ENCODE results near the gene ABT1. TPM values are rescaled to one million over a fixed set of nuclear protein-coding genes. Genes with fewer than 3 reads are reported as not detected.

ABT1 gene
- total RNA-seq, 1 experiment from 2014 or later: 26.7 TPM

GRCh38 chr6:26599134-26599533 lies 2.4 kb downstream of the ABT1 start:
- H3K9me2 ChIP-seq (ENCODE audit: insufficient read depth): no peaks in the 10 kb centered on the region
- H3K9ac ChIP-seq (ENCODE audit: low read length): no peak overlapping the region
- H2AFZ ChIP-seq (ENCODE audit: low read depth, low read length, poor library complexity, severe bottlenecking): no peak overlapping the region
- H3K27ac ChIP-seq (ENCODE audit: low read depth, low read length): no peak overlapping the region
- TF ChIP-seq RAD21 (IDR thresholded peaks at IDR 0.05; ENCODE audit: low read depth): no peak
- no peak for TF ChIP-seq FOSL1 (IDR thresholded peaks at IDR 0.05; ENCODE audit: low read depth)
- no peak for TF ChIP-seq TCF7L2 (IDR thresholded peaks at IDR 0.05; ENCODE audit: borderline replicate concordance, extremely low read depth, insufficient read depth, insufficient read length)
- TF ChIP-seq EZH2phosphoT487 (IDR thresholded peaks at IDR 0.05; ENCODE audit: borderline replicate concordance): no peak
- no peak for TF ChIP-seq ZFX (IDR thresholded peaks at IDR 0.05)
- no peak for TF ChIP-seq EGR1 (IDR thresholded peaks at IDR 0.05; ENCODE audit: low read depth)
- TF ChIP-seq JUND (IDR thresholded peaks at IDR 0.05): no peak
- no peak for TF ChIP-seq ZBTB33 (IDR thresholded peaks at IDR 0.05; ENCODE audit: extremely low read depth, insufficient replicate concordance, low read length)
- TF ChIP-seq SRF (IDR thresholded peaks at IDR 0.05; ENCODE audit: low read depth): no peak
- TF ChIP-seq MAX (IDR thresholded peaks at IDR 0.05): no peak
- no peak for TF ChIP-seq ELF1 (IDR thresholded peaks at IDR 0.05; ENCODE audit: borderline replicate concordance, low read depth)
- TF ChIP-seq POLR2A (IDR thresholded peaks at IDR 0.05; ENCODE audit: borderline replicate concordance, extremely low read depth, insufficient read depth, insufficient read length): no peak
- TF ChIP-seq YY1 (IDR thresholded peaks at IDR 0.05; ENCODE audit: extremely low read depth, insufficient replicate concordance, low read depth, low read length): no peak
- no peak for TF ChIP-seq SIN3A (IDR thresholded peaks at IDR 0.05; ENCODE audit: low read depth)
- no peak for TF ChIP-seq ZNF274 (IDR thresholded peaks at IDR 0.05; ENCODE audit: low read depth, low read length)
- TF ChIP-seq POLR2AphosphoS5 (IDR thresholded peaks at IDR 0.05; ENCODE audit: low read depth, low read length): no peak
- no peak for TF ChIP-seq REST (IDR thresholded peaks at IDR 0.05; ENCODE audit: low read depth)
- peaks cover 16 to 29% of the 10 kb centered on the region in 2 experiments for H3K4me1 ChIP-seq (ENCODE audit: control insufficient read depth in 1 of 2, insufficient read depth in 2 of 2, low read length in 2 of 2)
- H3K4me2 ChIP-seq (ENCODE audit: low read length): no peak overlapping the region
- no peak for ATAC-seq
- H3K36me3 ChIP-seq (ENCODE audit: control insufficient read depth in 1 of 2, insufficient read depth in 2 of 2, low read length in 2 of 2): peaks cover 2 to 16% of the 10 kb centered on the region in 2 experiments; a peak in 1 of 4 replicates
- ChIA-PET RAD21 (ENCODE audit: low non-redundant PET in 1 of 2, low total read pairs in 2 of 2, uncharacterized antibody in 2 of 2, unreplicated experiment in 2 of 2) (no interaction called here), CTCF (no interaction called here), POLR2A (no interaction called here)
- H4K20me1 ChIP-seq (ENCODE audit: insufficient read depth): no peaks in the 10 kb centered on the region
- intact Hi-C loops (cut with micrococcal nuclease): loop anchor here (5.0 kb wide), 1 partner anchor 533 kb away; a partner anchor contains a TSS
- no TSS peak for BruUV-seq (replicated peaks)
- H3K27me3 ChIP-seq (ENCODE audit: insufficient read depth, low read length): no peaks in the 10 kb centered on the region
- DNase-seq (ENCODE audit: low read depth, low spot score): no peak
- no peaks in the 10 kb centered on the region for H3K9me3 ChIP-seq (ENCODE audit: control insufficient read depth in 1 of 2, insufficient read depth in 1 of 2, low read depth in 1 of 2, low read length in 2 of 2)
- H3K79me2 ChIP-seq (ENCODE audit: insufficient read depth, low read length): peaks cover 22% of the 10 kb centered on the region
- no peak overlapping the region for H3K4me3 ChIP-seq (replicated peaks in 1 of 2; ENCODE audit: low read depth in 1 of 2, low read length in 2 of 2)

All from HCT116 (cell line).